Measurements from ENCODE around the gene SLX4. TPM values are rescaled to one million over a fixed set of nuclear protein-coding genes. Genes with fewer than 3 reads are reported as not detected.

Gene SLX4
- total RNA-seq, 1 donor from 2014 or later, result 13.3 TPM

DNA sequence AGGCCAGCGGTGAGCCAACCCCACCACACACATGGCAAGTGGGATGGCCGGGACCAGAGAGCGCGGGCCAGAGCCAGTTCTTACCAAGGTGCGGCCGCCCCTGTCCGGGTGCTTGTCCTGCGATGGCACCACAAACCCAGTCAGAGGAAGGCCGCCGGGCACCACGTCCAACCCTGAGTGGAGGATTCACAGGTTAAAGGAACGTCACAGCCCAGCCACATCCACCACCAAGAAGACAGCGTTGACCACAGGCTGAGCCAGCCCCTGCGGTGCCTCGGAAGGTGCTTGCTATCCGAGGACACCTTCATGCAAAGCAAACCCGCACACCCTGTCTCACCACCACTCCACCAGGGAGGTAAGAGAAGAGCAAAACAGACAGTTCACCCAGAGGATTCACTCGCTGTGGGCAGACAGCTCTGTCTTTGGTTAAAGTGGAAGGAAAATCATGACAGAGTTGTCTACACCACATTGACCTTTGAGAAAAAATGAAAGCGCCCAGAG, 15.8 kb downstream of the SLX4 start:
- TF ChIP-seq, protein P1, sequence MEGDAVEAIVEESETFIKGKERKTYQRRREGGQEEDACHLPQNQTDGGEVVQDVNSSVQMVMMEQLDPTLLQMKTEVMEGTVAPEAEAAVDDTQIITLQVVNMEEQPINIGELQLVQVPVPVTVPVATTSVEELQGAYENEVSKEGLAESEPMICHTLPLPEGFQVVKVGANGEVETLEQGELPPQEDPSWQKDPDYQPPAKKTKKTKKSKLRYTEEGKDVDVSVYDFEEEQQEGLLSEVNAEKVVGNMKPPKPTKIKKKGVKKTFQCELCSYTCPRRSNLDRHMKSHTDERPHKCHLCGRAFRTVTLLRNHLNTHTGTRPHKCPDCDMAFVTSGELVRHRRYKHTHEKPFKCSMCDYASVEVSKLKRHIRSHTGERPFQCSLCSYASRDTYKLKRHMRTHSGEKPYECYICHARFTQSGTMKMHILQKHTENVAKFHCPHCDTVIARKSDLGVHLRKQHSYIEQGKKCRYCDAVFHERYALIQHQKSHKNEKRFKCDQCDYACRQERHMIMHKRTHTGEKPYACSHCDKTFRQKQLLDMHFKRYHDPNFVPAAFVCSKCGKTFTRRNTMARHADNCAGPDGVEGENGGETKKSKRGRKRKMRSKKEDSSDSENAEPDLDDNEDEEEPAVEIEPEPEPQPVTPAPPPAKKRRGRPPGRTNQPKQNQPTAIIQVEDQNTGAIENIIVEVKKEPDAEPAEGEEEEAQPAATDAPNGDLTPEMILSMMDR (conservative IDR thresholded peaks at IDR 0.05), result no peak
- Mint-ChIP-seq H3K36me3 (peaks cover 9% of the 10 kb centered on the region), H3K4me1 (ENCODE audit: unreplicated experiment) (no peaks in the 10 kb centered on the region), H3K4me3 (no peak overlapping the region), H3K27me3 (no peaks in the 10 kb centered on the region), H3K9me3 (no peaks in the 10 kb centered on the region), H3K27ac (no peak overlapping the region)
- no peak for DNase-seq (ENCODE audit: extremely low spot score, unreplicated experiment)

DNA sequence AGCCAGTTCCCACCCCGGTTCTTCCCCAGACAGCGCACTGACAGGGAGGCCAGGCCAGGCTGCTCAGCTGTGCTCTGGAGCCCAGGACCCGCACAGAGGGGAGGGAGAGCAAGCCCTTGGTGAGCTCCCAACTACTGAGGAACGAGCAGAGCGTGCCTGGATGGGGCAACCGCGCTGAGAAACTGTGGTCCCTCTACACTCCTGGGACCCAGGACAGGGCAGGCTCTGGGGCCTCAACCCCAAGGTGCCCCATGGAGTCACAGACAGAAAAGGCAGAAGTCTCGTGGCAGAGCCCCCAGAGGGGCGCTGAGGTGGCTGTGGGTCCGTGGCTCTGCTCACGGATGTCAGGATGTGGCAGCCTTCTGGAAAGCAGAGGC, 16.3 kb downstream of the SLX4 start:
- TF ChIP-seq, protein P1 (conservative IDR thresholded peaks at IDR 0.05), result no peak
- Mint-ChIP-seq H3K4me1 (ENCODE audit: unreplicated experiment) (no peaks in the 10 kb centered on the region), H3K27me3 (no peaks in the 10 kb centered on the region), H3K36me3 (peaks cover 8% of the 10 kb centered on the region), H3K9me3 (no peaks in the 10 kb centered on the region), H3K4me3 (no peak overlapping the region), H3K27ac (no peak overlapping the region)
- DNase-seq (ENCODE audit: extremely low spot score, unreplicated experiment), result no peak

DNA sequence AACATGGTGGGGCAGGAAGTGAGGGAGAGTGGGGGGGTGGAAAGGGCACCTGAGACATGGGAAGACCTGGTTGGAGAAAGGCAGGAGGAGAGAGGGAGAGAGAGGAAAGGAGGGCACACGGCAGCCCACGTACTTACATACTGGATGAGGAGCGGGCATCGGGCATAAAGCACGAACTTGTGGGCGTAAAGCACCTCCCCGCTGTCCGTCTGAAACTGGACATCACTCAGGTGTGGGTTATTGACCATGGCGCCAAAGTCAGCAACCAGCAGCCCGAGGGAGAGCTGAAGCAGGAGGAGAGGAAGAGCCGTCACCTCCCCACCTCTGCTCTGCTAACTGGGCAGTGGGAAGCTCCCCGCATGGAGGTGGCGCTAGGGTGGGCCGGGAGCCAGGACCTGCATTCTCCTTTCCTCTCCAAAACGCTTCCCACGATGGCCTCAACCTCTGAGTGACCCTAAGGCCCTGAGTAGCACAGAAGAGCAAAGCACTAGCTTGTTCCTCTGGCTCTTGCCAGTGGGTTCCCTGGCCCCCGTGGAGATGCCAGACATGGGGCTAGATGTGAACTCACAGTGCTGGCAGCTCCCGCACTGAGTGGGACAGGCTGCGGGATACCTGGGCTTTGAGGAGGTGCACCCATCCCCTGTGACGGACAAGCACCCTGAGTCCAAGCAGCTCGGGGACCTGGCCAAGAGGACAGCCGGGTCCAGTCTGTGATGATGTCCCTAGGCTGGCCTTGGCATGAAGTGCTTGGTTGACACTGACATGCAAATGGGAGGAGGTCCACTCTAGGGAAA, 16.9 kb downstream of the SLX4 start:
- Mint-ChIP-seq H3K36me3 (peaks cover 5% of the 10 kb centered on the region), H3K27me3 (no peaks in the 10 kb centered on the region), H3K27ac (no peak overlapping the region), H3K4me3 (no peak overlapping the region), H3K9me3 (no peaks in the 10 kb centered on the region), H3K4me1 (ENCODE audit: unreplicated experiment) (no peaks in the 10 kb centered on the region)
- TF ChIP-seq, protein P1 (conservative IDR thresholded peaks at IDR 0.05), result no peak
- DNase-seq (ENCODE audit: extremely low spot score, unreplicated experiment), result no peak

DNA sequence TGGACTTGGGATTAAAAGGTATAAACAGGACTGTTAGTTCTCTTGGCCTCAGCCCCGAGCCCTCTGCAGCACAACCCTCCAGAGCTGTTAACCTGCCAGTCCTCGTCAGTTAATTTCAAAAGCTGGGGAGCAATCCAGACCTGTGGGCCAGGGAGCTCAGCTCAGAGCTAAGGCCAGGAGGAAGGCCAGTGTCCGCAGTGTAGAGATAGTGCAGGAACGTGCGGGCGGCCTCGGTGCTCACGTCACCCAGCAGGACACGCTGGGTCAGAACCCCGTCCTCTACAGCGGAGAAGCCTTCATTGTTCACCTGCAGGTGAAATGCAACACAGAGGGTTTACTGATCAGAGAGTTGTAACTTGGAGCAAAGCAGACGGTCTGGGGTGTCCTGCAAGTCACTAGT, 18.8 kb downstream of the SLX4 start:
- no peak for DNase-seq (ENCODE audit: extremely low spot score, unreplicated experiment)
- no peaks in the 10 kb centered on the region for H3K4me1 Mint-ChIP-seq (ENCODE audit: unreplicated experiment)
- H3K9me3 Mint-ChIP-seq, result no peaks in the 10 kb centered on the region
- H3K27ac Mint-ChIP-seq, result no peak overlapping the region
- H3K27me3 Mint-ChIP-seq, result no peaks in the 10 kb centered on the region
- TF ChIP-seq, protein P1 (conservative IDR thresholded peaks at IDR 0.05), result no peak
- peaks cover 8% of the 10 kb centered on the region for H3K36me3 Mint-ChIP-seq
- no peak overlapping the region for H3K4me3 Mint-ChIP-seq

DNA sequence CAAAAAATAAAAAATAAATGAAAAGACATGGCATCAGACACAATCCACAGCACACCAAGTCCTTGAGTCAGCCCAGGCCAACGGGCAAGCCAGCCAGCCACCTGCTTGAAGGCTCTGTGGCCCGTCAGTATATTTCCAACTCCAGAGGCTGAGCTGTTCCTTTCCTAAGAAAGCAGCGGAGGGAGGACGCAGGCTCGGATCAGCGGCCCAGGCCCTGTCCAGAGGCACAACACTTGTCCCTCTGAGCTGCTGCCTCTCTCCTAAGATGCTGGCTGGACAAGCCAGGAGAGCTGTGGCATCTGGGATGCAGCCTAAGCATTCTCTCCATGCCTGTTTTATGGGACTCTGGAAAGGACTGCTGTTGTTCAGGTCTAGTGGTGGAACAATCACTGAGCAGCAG, 19.4 kb downstream of the SLX4 start:
- no peak for DNase-seq (ENCODE audit: extremely low spot score, unreplicated experiment)
- no peak overlapping the region for H3K27ac Mint-ChIP-seq
- no peaks in the 10 kb centered on the region for H3K9me3 Mint-ChIP-seq
- peaks cover 8% of the 10 kb centered on the region for H3K36me3 Mint-ChIP-seq
- H3K27me3 Mint-ChIP-seq, result no peaks in the 10 kb centered on the region
- H3K4me3 Mint-ChIP-seq, result no peak overlapping the region
- no peaks in the 10 kb centered on the region for H3K4me1 Mint-ChIP-seq (ENCODE audit: unreplicated experiment)
- TF ChIP-seq, protein P1 (conservative IDR thresholded peaks at IDR 0.05), result no peak

Measured in type B pancreatic cell (in vitro differentiated cells).